NCI-H2171 (cell line): ENCODE results near the gene OLIG1.

Source experiments
- DNase-seq: peaks from one replicate; lab custom pipeline; 2025; lab: John Stamatoyannopoulos, UW

The OLIG1 gene, protein sequence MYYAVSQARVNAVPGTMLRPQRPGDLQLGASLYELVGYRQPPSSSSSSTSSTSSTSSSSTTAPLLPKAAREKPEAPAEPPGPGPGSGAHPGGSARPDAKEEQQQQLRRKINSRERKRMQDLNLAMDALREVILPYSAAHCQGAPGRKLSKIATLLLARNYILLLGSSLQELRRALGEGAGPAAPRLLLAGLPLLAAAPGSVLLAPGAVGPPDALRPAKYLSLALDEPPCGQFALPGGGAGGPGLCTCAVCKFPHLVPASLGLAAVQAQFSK

DNA sequence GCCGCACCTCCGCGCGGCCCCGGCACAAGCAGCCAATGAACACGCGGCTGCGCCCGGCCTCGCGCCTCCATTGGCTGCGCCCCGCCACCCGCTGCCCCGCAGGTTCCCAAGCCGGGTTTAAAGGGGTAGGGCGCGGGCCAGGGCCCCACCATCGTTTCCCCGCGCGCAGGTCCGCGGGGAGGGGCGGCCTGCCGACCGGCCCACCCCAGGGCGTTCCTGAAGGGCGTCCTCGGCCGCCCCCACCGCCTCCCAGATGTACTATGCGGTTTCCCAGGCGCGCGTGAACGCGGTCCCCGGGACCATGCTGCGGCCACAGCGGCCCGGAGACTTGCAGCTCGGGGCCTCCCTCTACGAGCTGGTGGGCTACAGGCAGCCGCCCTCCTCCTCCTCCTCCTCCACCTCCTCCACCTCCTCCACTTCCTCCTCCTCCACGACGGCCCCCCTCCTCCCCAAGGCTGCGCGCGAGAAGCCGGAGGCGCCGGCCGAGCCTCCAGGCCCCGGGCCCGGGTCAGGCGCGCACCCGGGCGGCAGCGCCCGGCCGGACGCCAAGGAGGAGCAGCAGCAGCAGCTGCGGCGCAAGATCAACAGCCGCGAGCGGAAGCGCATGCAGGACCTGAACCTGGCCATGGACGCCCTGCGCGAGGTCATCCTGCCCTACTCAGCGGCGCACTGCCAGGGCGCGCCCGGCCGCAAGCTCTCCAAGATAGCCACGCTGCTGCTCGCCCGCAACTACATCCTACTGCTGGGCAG, at the start of gene OLIG1:
OLIG1 (plus strand) TSS at position 148 of the 750 bp plus-strand sequence; CDS start at position 254, 106 bp downstream.
- DNase-seq = peak; percentile 83

DNA sequence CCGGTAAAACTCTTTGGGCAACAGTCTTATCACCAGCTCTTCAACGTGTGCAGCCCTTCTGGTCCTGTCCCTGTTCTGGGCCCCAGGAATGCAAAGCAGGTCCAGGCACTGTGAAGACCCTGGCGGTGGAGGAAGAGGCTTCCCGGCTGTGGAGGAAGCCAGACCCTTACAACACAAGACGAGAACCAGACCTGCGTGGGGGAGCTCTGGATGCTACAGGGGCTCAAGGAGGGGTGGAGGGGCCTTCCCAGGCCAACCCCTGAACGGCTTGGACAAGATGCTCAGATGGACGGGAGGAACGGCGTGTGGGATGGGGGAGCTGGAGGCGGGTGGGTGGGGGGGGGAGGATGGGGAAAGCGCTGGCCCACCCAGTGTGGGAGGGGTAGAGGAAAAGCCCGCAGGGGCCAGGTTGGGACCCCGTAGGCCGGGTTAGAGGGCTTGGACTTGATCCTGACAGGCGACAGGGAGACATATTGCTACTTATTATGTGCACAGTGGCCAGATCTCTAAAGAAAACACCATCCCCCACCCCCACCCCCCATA, 49.3 kb upstream of the OLIG1 start:
- no peak for DNase-seq

DNA sequence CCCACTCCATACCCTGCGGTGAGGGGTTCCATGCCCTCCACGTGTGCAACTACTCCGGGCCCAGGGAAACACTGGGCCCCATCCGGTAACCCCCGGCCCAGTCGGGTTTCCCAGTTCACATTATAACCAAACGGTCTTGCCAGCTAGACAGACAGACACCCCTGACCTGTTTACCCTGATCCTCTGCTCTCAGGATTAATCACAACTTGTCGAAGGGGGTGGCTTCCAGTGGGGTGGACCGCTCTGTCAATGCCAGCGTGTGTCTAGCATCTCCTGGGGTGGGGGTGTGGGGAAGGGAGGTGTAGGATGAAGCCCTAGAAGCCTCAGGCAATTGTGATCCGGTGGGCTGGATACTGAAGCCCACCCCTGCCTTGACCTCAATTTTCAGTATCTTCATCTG, 48.8 kb upstream of the OLIG1 start:
- DNase-seq = no peak

DNA sequence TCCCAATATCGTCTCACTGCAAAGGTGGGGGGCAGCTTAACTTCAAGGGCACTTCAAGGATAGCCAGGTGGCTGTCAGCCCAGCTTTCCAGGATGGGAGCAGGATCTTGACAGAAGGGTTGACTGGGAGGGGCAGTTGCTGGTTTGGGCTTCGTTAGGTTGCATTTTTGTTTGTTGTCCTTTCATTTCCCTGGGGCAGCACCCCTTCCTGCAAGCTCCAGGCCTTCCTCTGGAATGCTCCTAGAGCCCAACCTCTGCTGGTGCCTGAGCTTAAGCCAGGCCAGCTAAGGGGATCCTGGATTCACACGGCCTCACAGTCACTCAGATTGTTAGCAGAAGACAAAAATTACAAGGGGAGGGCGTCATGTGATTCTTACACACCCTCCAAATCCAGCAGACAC, 48.3 kb upstream of the OLIG1 start:
- no peak for DNase-seq

DNA sequence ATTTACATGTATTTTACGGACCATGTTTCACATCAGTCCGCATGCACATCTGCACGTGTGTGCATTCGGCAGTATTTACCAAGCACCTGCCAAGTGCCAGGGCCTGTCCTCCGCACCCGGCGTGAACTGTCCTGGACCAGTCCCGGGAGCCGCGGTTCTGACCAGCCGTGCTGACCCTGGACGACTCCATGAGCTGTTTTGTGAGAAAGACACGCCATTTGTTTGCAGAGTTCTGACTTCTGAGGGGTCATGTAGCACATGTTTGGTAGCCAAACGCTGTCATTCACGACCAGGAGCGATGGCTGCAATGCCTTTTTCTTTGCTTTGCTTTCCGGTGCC, 47.5 kb upstream of the OLIG1 start:
- no peak for DNase-seq

DNA sequence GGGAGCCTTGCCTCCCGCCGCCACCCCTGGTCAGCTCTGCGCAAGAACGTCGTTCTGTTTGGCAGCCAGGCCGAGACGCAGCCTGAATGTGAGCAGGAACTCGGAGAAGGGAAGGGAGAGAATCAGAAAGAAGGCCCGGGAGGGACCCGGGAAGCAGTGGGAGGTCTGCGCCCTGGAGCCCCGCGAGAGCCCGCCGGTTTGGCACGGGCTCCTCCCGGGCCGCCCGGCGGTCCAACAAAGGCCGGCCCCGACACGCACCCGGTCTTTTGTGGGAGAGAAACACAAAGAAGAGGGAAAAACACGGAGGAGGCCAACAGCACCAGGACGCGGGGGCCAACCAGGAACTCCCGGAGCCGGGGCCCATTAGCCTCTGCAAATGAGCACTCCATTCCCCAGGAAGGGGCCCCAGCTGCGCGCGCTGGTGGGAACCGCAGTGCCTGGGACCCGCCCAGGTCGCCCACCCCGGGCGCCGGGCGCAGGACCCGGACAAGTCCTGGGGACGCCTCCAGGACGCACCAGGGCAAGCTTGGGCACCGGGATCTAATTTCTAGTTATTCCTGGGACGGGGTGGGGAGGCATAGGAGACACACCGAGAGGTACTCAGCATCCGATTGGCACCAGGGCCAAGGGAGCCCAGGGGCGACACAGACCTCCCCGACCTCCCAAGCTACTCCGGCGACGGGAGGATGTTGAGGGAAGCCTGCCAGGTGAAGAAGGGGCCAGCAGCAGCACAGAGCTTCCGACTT, 46.9 kb upstream of the OLIG1 start:
- no peak for DNase-seq

DNA sequence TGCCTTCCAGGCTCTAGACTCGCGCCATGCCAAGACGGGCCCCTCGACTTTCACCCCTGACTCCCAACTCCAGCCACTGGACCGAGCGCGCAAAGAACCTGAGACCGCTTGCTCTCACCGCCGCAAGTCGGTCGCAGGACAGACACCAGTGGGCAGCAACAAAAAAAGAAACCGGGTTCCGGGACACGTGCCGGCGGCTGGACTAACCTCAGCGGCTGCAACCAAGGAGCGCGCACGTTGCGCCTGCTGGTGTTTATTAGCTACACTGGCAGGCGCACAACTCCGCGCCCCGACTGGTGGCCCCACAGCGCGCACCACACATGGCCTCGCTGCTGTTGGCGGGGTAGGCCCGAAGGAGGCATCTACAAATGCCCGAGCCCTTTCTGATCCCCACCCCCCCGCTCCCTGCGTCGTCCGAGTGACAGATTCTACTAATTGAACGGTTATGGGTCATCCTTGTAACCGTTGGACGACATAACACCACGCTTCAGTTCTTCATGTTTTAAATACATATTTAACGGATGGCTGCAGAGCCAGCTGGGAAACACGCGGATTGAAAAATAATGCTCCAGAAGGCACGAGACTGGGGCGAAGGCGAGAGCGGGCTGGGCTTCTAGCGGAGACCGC, 46.3 kb upstream of the OLIG1 start:
- no peak for DNase-seq

DNA sequence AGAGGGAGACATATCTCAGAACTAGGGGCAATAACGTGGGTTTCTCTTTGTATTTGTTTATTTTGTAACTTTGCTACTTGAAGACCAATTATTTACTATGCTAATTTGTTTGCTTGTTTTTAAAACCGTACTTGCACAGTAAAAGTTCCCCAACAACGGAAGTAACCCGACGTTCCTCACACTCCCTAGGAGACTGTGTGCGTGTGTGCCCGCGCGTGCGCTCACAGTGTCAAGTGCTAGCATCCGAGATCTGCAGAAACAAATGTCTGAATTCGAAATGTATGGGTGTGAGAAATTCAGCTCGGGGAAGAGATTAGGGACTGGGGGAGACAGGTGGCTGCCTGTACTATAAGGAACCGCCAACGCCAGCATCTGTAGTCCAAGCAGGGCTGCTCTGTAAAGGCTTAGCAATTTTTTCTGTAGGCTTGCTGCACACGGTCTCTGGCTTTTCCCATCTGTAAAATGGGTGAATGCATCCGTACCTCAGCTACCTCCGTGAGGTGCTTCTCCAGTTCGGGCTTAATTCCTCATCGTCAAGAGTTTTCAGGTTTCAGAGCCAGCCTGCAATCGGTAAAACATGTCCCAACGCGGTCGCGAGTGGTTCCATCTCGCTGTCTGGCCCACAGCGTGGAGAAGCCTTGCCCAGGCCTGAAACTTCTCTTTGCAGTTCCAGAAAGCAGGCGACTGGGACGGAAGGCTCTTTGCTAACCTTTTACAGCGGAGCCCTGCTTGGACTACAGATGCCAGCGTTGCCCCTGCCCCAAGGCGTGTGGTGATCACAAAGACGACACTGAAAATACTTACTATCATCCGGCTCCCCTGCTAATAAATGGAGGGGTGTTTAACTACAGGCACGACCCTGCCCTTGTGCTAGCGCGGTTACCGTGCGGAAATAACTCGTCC, 45.5 kb upstream of the OLIG1 start:
- DNase-seq = no peak

DNA sequence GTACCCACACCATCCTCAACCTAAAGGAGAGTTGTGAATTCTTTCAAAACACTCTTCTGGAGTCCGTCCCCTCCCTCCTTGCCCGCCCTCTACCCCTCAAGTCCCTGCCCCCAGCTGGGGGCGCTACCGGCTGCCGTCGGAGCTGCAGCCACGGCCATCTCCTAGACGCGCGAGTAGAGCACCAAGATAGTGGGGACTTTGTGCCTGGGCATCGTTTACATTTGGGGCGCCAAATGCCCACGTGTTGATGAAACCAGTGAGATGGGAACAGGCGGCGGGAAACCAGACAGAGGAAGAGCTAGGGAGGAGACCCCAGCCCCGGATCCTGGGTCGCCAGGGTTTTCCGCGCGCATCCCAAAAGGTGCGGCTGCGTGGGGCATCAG, 44.8 kb upstream of the OLIG1 start:
- no peak for DNase-seq

DNA sequence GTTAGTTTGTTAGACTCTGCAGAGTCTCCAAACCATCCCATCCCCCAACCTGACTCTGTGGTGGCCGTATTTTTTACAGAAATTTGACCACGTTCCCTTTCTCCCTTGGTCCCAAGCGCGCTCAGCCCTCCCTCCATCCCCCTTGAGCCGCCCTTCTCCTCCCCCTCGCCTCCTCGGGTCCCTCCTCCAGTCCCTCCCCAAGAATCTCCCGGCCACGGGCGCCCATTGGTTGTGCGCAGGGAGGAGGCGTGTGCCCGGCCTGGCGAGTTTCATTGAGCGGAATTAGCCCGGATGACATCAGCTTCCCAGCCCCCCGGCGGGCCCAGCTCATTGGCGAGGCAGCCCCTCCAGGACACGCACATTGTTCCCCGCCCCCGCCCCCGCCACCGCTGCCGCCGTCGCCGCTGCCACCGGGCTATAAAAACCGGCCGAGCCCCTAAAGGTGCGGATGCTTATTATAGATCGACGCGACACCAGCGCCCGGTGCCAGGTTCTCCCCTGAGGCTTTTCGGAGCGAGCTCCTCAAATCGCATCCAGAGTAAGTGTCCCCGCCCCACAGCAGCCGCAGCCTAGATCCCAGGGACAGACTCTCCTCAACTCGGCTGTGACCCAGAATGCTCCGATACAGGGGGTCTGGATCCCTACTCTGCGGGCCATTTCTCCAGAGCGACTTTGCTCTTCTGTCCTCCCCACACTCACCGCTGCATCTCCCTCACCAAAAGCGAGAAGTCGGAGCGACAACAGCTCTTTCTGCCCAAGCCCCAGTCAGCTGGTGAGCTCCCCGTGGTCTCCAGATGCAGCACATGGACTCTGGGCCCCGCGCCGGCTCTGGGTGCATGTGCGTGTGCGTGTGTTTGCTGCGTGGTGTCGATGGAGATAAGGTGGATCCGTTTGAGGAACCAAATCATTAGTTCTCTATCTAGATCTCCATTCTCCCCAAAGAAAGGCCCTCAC, 44.2 kb upstream of the OLIG1 start, which contains the start of gene OLIG2:
OLIG2 (plus strand) TSS at position 447 of the 954 bp plus-strand sequence. CDS start 928 bp downstream, outside the sequence.
- DNase-seq = peak; percentile 72

DNA sequence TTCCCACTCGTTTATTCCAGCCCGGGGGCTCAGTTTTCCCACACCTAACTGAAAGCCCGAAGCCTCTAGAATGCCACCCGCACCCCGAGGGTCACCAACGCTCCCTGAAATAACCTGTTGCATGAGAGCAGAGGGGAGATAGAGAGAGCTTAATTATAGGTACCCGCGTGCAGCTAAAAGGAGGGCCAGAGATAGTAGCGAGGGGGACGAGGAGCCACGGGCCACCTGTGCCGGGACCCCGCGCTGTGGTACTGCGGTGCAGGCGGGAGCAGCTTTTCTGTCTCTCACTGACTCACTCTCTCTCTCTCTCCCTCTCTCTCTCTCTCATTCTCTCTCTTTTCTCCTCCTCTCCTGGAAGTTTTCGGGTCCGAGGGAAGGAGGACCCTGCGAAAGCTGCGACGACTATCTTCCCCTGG, 43.5 kb upstream of the OLIG1 start:
- DNase-seq = no peak

DNA sequence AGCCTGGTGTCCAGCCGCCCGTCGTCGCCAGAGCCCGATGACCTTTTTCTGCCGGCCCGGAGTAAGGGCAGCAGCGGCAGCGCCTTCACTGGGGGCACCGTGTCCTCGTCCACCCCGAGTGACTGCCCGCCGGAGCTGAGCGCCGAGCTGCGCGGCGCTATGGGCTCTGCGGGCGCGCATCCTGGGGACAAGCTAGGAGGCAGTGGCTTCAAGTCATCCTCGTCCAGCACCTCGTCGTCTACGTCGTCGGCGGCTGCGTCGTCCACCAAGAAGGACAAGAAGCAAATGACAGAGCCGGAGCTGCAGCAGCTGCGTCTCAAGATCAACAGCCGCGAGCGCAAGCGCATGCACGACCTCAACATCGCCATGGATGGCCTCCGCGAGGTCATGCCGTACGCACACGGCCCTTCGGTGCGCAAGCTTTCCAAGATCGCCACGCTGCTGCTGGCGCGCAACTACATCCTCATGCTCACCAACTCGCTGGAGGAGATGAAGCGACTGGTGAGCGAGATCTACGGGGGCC, 43.0 kb upstream of the OLIG1 start:
- no peak for DNase-seq

DNA sequence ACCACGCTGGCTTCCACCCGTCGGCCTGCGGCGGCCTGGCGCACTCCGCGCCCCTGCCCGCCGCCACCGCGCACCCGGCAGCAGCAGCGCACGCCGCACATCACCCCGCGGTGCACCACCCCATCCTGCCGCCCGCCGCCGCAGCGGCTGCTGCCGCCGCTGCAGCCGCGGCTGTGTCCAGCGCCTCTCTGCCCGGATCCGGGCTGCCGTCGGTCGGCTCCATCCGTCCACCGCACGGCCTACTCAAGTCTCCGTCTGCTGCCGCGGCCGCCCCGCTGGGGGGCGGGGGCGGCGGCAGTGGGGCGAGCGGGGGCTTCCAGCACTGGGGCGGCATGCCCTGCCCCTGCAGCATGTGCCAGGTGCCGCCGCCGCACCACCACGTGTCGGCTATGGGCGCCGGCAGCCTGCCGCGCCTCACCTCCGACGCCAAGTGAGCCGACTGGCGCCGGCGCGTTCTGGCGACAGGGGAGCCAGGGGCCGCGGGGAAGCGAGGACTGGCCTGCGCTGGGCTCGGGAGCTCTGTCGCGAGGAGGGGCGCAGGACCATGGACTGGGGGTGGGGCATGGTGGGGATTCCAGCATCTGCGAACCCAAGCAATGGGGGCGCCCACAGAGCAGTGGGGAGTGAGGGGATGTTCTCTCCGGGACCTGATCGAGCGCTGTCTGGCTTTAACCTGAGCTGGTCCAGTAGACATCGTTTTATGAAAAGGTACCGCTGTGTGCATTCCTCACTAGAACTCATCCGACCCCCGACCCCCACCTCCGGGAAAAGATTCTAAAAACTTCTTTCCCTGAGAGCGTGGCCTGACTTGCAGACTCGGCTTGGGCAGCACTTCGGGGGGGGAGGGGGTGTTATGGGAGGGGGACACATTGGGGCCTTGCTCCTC, 42.3 kb upstream of the OLIG1 start:
- no peak for DNase-seq

DNA sequence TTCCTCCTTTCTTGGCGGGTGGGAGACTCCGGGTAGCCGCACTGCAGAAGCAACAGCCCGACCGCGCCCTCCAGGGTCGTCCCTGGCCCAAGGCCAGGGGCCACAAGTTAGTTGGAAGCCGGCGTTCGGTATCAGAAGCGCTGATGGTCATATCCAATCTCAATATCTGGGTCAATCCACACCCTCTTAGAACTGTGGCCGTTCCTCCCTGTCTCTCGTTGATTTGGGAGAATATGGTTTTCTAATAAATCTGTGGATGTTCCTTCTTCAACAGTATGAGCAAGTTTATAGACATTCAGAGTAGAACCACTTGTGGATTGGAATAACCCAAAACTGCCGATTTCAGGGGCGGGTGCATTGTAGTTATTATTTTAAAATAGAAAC, 41.7 kb upstream of the OLIG1 start:
- no peak for DNase-seq

DNA sequence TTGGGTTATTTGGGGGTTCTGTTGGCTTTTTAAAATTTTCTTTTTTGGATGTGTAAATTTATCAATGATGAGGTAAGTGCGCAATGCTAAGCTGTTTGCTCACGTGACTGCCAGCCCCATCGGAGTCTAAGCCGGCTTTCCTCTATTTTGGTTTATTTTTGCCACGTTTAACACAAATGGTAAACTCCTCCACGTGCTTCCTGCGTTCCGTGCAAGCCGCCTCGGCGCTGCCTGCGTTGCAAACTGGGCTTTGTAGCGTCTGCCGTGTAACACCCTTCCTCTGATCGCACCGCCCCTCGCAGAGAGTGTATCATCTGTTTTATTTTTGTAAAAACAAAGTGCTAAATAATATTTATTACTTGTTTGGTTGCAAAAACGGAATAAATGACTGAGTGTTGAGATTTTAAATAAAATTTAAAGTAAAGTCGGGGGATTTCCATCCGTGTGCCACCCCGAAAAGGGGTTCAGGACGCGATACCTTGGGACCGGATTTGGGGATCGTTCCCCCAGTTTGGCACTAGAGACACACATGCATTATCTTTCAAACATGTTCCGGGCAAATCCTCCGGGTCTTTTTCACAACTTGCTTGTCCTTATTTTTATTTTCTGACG, 41.1 kb upstream of the OLIG1 start:
- DNase-seq = no peak

DNA sequence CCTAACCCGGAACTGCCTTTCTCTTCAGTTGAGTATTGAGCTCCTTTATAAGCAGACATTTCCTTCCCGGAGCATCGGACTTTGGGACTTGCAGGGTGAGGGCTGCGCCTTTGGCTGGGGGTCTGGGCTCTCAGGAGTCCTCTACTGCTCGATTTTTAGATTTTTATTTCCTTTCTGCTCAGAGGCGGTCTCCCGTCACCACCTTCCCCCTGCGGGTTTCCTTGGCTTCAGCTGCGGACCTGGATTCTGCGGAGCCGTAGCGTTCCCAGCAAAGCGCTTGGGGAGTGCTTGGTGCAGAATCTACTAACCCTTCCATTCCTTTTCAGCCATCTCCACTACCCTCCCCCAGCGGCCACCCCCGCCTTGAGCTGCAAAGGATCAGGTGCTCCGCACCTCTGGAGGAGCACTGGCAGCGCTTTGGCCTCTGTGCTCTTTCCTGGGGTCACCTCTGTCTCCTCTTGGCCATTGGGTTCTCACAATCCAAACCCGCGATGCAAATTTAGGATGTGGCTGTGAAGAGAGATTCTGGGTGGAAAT, 40.5 kb upstream of the OLIG1 start:
- no peak for DNase-seq

DNA sequence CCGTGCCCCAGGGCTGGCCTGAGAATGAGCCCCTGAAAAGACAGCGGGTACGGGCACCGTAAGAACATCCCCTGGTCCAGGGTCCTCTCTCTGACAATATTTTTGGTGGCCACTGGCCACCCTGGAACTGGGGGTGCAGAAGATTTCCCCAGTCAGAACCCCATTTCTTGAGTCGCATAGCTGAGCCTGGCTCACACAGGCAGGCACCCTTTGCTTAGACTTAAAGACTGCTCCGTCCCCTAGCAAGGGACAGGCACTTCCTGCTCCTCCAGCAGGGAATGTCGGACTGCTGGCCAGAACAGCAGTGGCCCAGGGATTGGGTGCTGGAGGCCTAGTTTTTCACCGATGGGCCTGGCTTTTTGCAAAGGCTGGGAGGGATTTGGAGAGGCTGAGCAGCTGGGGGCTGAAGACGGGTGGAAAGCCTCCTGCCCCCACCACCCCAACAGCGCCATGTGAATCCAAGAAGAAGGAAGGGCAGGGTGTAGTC, 39.9 kb upstream of the OLIG1 start:
- DNase-seq = no peak

DNA sequence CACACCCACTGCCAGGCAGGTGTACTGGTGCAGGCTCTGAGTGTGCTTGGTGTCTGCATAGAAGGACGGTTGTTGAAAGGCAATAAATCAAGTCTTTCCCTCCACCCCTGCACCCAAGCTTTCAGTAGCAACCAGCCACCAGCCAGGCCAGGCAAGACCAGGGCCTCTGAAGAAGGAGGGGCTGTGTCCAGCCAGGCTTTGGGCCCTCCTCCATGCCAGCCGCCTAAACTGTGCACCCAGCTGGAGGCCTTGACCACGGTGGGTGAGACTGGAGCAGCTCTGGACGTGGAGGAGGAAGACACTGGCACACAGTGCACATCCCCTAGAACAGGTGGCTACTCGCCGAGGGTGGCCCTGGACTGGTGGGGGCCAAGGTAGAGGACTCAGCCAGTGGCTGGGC, 39.3 kb upstream of the OLIG1 start:
- no peak for DNase-seq
